CD4-positive, alpha-beta T cell treated with Interleukin-6 for 4 hours (primary cell): ENCODE measurements around the gene CAPZB.

Experiments used
- DNase-seq: peaks from one replicate; pipeline ENCODE4 v3.0.0-alpha.2; 2020; ENCODE audit warnings: mixed read lengths

The CAPZB gene

DNA sequence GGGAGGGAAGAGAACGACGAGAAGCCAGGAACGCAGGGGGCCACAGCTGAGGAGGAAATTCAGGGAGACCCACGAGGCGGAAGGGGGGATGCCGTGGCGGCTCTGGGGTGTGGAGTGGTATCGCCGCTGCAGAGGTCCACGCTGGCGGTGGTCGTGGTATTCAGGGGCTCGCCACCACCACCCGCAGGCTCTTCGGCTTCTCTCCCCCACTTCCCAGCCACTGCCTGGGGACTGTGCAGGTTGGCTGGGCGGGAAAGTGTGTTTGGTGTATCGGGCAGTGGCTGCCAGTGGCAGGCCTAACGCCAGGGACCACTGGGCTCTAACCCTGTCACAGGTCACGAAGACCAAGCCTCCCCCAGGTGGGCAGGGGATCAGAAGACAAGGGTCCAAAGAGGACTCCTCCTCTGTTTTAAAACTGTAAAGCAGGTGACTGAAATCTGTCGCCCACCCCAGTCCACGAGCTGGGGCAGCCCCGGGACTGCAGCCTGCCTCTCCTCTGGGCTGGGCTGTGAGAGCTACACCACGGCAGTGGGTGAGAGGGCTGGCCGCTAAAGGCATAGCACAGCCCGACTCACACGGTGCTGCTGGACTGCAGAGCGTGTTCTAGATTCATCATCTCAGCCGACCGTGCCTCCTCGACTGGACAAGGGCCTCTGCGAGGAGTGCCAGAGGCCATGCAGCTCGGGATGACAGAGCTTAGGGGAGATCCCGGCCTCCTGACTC, 142.3 kb downstream of the CAPZB start:
- DNase-seq, result no peak

- DNase-seq, result no peak
Observed at GRCh38 chr1:19342062-19342750, 143.1 kb downstream of the CAPZB start.

GRCh38 chr1:19341201-19342061, 143.9 kb downstream of the CAPZB start:
- peak; percentile 78 for DNase-seq

GRCh38 chr1:19340387-19340937, 144.9 kb downstream of the CAPZB start:
- no peak for DNase-seq

DNA sequence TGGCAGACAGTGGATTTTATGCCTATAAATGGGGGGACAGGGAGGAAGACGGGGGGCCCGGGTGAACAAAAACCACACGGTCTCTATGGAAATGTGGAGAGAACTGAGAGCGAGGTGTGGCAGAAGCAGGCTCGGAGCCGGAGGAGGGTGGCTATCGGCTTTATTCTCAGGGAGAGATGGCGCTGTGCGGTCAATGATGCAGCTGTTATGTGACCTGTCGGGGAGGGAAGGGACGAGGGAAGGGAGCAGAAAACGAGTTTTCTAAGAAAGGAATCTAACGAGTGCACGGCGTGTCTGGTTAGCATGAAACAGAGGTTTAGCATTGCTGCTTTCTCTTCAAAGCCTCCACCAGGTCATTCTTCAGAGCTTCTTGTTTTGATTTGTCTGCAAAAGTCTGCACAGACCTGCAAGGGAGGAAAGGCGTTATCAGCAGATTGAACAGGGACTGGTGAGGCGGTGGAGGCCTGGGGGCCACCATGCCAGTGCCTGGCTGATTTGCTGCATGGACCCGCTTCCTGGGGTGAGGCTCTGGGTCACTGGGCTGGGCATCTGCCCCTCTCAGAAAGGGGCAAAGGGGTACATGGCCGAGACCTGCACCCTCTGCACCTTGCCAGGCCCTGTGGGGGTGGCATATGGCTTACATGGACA, 146.0 kb downstream of the CAPZB start:
- DNase-seq, result no peak

DNA sequence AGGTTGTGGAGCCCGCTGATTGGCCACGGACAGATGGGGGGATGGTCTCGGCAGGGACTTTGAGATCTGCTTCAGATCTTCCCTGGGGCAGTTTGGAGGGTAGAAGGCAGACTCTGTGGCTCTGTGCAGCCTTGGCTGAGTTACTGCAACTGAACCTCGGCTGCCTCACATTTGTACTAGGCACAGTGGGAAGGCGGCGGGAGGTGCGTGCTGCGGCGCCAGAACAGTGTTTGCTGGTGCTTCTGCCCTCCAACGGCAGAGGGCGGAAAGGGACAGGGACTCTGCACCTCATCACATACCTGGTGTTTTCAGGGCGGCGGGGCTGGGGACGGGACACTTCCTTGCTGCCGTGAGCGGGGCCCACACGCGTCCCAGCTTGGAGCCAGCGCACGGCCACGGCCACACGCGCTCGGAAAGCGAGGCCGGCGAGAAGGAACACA, 147.0 kb downstream of the CAPZB start:
- DNase-seq, result no peak

DNA sequence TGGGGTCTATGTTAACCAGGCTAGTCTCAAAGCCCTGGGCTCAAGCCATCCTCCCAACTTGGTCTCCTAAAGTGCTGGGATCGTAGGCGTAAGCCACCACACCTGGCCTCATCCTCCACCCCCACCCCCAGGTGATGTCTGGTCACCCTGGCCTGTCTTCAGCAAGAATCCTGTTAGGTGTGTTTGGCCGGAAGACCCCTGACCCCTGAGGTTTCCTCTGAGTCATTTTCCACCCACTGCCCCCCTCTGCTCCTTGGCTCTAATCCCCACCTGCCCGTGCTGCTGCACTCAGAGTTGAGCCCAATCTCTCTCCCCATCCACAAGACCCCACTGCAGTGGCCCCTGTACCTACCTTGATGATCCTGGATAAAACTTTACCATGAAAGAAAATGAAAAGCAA, 148.1 kb downstream of the CAPZB start:
- DNase-seq, result no peak

DNA sequence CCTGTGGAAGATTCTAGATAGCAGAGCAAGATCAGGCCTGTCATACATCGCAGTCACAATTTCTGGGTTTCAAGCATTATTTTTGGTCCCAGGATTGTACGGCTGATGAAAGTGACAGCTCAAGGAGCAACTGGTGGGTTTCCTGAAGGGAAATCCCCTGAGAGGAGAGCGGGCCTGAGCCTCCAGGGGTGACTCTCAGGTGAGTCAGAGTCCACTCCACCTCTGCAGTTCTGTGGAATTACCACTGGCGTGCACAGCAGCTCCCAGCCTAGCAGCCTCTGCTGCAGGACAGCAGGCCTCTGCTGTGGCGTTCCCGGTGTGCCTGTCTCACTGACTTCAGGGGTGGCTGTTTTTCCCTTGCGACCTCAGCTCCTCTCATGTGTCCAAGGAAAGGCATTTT, 148.8 kb downstream of the CAPZB start:
- no peak for DNase-seq

- DNase-seq, result no peak
Observed at GRCh38 chr1:19333587-19334354, 151.6 kb downstream of the CAPZB start.

DNA sequence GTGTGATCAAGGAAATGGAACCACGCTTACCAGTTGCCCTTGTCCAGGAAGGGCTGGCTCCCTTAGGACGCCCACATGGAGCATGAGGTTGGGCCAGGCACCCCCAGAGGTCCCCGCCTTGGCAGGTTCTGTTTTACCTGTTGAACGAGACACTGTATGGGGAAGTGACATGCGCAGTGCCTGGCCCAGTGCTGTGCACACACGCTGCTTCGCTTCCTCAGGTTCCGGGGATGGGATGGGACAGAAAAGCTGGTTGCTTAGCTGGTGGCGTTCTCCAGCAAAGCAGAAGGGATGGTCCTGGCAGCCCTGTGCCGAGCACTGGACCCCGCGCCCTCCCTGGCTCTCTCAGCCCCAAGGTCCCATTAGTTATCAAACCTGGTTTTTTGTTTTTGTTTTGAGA, 152.5 kb downstream of the CAPZB start:
- DNase-seq, result no peak

DNA sequence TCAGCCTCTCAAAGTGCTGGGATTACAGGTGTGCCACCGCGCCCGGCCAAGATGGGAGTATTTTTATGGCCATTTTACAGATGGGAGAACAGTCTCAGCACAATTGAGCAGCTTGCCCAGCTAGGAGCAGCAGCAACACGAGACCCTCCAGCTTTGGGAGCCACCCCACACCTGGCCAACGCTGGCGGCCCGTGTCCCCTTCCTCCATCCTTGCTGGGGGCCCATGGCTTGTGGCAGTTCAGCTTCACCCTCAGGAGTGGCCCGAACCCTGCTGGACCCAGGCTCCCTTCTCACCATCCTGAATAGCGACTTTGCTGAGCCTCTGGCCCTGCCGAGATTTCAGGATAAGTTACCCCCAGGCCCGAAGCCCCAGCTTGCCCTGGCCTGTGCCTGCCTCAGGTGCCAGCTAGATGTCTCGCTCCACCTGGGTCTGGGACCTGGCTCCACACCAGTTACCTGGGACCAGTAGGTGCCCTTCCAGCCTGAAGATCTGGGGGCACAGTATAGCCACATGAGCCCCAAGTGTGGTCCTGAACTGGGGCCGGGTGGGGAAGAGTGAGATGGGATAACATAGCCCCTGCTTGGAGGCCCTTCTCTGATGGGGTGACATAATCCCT, 154.0 kb downstream of the CAPZB start:
- DNase-seq, result no peak

GRCh38 chr1:19330449-19331135, 154.7 kb downstream of the CAPZB start:
- DNase-seq, result no peak

DNA sequence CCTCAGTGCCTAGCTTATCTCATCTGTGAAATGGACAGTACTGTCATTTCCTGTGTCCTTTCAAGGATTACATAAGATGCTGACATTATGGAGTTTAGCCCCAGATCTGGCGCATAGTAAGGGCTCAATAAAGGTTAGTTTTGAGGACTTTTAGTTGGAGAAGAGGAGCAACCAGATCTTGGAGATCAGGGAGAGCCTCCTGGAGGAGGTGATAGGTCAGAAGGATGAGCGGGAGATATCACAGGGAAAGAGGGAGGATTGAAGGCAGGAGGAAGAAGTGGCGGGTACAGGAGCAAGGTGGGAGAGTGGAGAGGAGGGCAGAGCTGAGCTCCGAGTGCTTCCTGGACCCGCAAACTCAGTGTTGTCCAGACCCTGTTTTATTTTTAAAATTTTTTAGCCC, 155.7 kb downstream of the CAPZB start:
- DNase-seq, result no peak

DNA sequence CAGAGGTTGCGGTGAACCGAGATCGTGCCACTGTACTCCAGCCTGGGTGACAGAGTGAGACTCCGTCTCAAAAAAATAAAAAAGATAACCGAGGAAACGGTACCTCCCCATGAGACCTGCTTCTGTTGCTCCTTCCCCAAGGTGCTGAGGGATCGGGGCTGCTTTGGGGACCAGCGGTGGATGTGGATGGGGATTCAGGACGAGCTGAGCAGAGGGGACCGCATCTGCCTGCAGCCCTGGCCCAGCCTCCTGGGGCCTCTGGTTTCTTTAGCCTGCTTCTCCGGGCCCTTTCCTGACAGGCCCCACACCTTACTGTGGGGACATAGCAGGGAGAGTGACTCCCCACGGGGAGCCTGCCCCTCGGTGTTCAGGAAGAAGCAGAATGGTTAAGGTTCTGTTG, 156.2 kb downstream of the CAPZB start:
- DNase-seq, result no peak

DNA sequence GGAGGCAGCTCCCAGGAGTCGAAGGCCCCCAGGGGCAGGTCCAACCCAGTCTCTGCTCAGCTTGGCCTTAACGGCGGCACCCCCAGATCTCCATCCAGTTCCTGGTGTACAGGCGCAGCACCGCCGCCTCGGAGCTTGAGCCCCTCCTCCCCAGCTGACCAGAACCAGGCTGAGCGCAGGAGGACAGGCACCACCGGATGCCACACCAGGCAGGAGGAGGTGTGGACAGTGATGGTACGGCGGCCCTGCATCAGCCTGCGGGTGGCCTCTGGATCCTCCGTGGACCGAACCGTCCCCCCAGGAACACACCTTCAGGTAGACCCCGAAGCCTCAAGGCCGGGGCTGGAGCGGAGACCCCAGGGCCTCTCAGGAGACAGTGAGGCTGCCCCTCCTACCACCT, 156.9 kb downstream of the CAPZB start:
- no peak for DNase-seq

- no peak for DNase-seq
Observed at GRCh38 chr1:19327736-19328135, 157.6 kb downstream of the CAPZB start.

DNA sequence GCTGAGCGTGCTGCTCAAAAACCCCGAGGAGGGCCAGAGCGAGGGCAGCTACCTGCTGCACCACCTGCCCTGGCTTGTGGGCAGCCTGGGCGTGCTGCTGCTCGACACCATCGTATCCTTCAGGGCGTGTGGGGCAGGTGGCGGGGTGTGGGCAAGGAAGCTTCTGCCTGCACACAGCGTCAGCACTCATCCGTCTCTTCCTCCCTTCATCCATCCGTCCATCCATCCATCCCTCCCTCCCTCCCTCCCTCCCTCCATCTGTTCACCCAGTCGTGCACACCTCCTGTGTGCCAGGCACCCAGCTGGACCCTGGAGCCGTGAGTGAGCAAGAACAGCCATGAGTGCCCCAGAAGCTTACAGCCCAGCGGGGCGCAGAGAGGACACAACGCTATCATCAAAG, 158.0 kb downstream of the CAPZB start:
- no peak for DNase-seq

DNA sequence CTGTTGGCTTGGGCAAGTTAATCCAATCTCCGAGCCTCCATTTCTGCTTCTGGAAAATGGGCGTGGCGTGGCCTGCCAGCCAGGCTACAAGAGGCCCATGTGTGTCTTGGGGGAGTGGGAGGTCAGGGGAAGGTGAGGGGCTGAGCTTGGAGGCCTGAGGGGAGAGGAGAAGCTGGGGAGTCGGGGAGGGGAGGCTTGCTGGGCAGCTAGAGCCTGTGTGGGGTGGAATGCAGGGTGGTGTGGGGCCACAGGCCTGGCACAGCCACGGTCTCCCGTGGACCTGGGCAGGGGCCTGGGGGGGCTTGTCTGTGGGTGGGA, 158.6 kb downstream of the CAPZB start:
- DNase-seq, result no peak

- no peak for DNase-seq
Observed at GRCh38 chr1:19325958-19326747, 159.2 kb downstream of the CAPZB start.

DNA sequence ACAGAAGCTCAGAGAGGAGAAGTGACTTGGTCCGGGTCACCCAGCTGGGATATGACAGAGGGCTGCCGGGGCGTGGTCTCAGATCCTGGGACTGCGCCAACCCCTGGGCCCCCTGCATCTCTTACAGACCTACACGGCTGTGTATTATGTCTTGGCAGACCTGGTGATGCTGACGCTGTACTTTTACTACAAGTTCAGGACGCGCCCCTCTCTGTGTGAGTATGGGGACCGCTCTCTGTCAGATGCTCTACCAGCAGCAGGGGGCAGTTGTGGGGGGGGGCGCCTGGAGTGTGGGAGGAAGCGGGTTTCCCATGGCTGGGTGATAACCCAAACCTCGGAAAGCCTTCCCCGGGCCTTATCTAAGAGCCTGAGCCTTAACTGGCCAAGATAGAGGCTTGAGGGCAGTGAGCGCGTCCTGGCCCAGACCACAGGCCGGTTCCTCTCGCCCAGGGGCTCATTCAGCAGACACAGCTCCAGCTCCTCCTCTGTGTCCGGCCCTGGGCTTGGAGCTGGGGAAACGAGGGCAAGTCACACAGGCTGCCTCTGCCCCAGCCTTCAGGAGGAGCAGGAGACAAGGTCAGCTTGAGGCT, 159.9 kb downstream of the CAPZB start:
- no peak for DNase-seq
